Activated CD4-positive, alpha-beta T cell treated with anti-CD3 and anti-CD28 coated beads, Interleukin-2, amount 50 U/mL, for 4 hours (primary cell): ENCODE data around the gene CNTN4.

ENCODE experiments used
- DNase-seq, 2 experiments: peaks; one replicate each; pipeline ENCODE4 v3.0.0-alpha.2; 2020

Gene CNTN4

DNA sequence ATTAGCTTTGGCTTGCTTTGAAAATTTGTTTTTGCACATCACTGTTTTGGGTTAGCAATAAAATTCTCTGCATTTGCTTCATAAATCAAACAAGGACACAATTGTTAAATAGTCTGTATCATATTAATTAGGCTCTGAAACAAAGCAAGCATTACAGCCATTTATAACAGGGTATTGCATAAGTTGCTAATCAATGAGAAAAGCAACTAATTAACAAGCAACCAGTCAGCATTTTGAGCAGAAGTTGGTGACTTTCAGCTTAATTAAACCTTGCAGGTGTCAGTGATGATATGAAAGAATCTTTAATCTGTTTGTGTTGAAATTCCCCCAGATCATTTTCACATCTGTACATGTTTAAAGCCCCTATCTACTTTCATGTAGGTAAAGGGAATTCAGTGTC lies 516.4 kb downstream of the CNTN4 start:
- no peak for DNase-seq

DNA sequence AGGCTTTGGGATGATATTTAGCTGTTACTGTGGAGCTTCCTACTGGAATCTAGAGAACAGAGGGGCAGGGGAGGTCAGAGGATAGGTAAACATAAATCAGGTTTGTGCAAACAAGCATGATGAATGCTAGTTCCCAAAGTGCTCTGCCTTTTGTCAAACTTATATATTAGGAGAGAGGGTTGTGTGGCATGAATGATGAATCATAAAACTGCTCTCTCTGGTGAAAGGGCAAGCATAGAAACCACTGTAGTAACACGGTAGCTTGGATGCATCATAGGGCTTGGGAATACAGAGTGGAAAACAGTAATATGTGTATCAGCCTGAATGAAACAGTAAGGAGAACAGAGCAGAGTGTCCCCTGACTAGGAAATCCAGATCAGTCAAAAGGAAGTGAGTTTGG lies 524.8 kb downstream of the CNTN4 start:
- DNase-seq: no peak

DNA sequence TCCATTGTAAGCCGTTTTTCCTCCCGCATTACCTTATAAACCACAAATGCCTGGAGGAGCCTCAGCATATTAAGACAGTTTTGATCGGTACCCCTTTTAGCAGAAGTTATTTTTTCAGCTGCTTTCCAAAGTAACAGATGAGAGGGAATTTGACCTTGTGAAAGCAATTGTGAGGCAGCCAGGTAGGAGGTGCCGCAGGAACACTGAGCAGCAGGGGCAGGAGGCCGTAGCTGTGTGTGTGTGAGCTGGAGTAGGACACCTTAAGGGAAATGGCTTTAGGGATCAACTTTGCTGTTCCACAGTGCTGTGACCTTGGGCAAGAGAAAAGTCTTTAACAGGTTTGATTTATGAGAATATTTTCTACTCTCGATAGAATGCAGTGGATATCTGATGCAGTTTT lies 529.5 kb downstream of the CNTN4 start:
- no peak for DNase-seq

DNA sequence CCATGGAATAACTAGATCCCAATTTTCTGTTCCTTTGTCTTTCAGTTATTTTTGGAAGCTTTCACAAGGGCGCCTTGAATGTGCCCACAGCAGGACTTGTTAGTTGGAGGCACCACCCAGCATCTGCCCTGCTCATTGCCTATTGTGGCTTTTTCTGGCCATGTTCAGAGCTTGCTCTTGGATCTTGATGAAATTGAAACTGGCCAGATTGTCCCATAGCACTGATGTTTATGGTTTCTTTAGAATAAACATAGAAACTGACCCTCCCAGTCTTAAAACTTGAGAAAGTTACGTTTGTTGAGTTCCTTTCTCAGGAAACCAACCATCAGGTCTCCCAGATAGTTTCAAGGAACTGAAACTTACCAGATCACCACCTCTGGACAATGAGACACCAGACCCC lies 536.8 kb downstream of the CNTN4 start:
- no peak for DNase-seq

DNA sequence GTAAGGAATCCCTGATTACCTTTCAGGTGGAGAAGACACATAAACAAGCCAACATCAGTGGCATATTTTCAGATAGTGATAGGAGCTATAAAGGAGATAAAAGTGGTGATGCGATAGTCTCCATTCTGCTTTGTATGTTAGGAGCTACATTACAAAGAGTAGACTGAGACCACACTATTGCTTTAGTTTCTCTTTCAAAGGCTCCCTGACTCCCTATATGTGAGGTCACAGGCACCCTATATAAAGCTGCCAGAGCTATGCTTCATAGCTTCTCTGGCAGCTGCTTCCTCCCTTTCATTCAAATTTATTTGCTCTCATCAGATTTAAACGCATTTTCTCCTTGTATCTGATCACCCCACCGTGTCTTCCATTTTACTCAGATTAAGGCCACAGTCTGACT lies 544.9 kb downstream of the CNTN4 start:
- DNase-seq: no peak

DNA sequence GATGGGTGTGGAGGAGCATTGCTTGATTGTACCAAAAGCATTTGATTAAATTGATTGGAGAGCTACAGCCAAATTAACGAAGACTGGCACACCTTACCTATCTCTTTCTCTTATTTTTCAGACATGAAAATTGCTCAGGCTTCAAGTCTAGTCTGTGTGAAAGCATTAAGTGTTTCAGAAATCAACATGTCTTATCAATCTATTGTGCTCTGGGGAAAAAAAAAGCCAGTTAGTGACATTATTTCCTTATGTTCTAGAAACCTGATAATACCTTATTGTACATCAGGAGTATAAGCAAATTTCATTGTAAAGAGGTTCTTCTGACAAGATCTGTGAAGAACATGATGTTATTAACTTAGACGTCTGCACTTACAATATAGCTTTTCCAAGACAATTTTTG lies 546.3 kb downstream of the CNTN4 start:
- DNase-seq: no peak

DNA sequence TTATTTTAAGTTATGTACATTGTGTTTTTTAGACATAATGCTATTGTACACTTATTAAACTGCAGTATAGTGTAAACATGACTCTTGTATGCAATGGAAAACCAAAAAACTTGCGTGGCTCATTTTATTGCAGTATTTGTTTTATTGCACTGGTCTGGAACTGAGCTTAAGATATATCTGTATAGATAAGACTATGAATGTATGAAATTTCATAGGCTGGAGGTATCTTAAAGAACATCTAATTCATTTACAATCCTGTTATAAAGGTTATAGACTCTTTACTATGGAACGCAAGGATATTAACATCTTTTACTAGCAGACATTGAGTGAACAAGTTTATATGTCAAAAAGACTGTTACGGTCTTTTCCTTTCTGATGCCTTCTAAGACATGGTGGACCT lies 552.1 kb downstream of the CNTN4 start:
- DNase-seq: no peak

DNA sequence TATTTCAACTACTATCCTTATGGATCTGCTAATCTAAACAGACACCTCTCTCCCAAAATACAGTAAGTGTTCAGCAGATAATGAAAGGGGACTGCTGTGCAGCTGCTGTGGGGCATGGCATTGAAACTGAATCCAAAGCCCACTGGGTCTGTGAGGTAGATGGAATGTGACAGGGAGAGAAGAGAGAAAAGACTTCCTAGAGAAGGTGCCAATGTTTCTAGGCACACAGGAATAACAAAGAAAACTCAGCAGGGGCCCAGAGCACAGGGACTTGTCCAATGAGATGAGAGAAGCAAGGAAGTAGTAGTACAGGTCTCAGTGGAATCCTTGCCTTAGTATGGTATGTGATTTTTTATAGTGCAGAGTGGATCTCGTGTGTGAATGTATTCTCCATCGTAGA lies 553.7 kb downstream of the CNTN4 start:
- no peak for DNase-seq

DNA sequence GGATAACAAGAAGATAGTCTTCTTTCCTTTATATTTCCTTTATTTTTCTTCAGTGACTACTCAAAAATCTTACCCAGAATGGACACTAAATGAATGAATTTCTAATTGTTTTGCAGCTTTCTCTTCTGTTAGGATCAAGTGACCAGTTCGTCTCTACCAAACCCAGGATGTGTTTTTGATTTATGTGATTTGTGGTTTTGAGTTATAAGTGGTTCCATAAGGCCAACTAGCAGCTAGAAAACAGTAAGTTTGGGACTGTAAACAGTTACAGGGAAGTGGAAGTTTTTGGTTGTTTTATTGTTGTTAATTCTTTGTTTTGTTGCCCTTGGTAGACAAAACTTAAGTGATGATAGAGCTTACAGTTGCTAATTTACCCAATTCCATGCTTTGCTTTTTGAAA lies 555.0 kb downstream of the CNTN4 start:
- DNase-seq: no peak

DNA sequence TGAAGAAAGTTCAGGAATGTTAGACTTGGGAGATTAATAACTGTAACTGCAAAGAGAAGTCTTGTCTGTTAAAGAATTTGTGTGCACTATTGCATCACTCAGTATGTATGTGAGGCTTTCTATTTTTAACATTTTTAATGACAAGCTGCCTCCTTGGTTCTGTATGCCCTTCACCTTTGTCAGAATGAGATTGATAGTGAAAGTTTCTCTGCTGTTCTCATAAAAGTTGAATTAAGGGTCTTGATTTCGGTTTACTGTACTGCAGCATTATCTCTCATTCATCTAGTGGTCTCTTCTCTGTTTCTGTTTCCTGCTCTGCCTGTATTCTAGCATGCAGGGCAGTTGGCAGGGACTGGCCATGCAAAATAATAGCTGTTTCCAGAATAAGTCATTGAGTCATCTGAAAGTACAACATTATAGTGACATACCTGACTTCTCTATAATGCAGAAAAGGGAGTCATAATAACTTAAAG lies 556.6 kb downstream of the CNTN4 start:
- no peak for DNase-seq

DNA sequence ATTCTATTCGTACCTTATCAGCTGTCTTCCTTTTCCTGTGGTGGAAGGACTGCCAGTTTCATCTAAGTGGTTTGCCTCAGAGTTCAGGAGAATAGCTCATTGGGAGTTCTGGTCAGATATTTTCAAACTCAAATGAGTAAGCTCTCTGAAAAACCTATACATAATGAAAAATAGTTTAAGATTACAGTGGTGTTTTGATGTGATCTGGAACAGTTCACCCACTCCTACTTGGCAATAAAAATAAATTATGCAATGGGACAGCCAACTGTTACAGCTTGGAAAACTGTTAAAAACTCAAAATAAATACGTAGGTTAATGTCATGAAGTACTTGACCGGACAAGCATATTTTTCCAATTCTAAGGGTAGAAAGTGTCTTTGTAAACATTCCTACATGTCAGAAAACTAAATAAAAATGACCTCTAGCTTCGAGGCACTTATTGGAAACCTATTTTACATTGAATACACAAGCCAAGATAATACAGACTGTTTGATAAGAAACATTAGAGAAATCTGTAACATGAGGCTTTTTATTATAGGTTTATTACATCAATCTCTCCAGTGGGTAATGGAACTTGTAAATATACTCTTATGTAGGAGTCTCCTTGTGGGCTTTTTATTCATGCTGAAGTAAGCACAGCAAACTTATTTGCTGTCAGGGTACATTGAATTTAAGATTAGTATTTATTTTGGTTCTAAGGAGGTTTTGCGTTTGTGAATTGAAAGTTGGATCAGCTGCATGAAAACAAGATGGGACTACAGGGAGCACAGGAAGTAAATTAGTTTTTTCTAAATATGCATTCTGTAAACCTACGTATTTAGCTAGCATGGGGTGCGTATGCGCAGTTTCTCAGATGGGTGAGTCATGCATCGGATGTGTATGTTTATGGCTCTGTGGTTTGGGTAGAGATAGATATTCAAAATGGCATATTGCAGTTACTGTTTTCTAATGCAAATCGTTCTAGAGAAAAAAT lies 558.4 kb downstream of the CNTN4 start:
- DNase-seq: no peak

DNA sequence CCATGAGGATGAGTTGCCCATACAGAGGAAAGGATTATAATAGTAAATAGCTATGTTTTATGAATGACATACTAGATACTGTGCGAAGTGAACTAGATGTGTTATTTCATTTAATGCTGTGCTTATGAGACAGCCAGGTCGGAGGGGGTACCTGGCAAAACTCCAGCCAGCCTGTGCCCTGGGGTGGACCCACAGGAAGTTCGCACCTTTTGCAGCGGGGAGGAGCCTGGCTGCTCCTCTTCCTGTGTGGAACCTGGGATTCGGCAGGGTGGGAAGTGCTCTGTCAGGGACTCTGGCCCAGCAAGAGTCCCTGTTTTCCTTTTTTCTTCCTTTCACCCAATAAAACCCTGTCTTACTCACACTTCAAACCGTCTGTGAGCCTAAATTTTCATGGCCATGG lies 559.3 kb downstream of the CNTN4 start:
- no peak for DNase-seq

DNA sequence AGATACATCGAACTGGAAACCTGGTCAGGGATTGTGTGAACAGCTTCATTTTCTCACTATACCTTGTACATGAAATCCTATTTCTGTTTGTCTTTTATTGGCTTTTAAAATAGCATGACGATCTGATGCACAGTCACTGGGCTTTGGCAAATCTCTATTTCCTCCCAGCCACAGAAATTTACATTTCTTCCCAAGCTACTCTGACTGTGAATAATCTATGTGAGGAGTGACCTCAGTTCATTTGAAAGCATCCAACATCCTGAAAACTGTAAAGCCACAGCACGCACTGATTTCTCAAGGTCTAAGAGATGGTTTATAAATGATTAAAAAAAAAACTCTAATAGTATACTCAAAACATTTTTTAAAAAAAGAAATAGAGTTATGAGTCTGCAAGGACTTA lies 561.2 kb downstream of the CNTN4 start:
- no peak for DNase-seq

DNA sequence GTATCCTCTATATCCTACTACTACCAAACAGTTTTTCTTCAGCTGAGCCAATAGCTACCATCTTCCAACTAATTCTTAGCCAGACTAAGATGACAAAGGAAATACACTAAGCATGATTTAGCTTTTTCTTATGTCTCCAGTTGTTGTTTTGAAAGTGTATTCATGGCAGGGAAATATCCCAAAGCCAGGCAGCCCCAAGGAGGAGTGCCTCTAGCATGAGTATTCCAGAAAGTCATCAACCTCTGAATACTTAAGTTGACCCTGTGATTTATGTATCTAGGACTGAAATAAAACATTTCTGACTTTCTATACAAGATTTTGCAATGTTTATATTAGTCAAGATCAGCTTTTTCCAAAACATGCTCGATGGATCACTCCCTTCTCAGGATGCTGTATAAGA lies 562.4 kb downstream of the CNTN4 start:
- DNase-seq: no peak

DNA sequence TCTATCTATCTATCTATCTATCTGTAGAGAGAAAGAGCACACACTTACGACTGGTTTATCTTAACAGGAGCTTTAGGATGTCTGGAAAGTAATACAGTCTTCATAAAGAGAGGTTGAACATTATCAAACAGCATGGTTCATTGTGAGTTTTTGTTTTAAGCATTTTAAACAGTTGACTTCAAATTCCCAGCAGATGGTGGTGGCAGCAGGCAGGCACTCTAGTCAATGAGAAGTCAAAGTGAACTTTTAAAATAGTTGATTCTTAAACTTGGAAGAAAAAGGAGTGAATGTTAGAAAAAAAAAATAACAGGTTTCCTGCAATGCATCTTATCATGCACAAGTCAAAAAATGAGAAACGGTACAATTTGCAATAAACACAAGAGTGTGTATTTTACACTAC lies 578.8 kb downstream of the CNTN4 start:
- DNase-seq: no peak

DNA sequence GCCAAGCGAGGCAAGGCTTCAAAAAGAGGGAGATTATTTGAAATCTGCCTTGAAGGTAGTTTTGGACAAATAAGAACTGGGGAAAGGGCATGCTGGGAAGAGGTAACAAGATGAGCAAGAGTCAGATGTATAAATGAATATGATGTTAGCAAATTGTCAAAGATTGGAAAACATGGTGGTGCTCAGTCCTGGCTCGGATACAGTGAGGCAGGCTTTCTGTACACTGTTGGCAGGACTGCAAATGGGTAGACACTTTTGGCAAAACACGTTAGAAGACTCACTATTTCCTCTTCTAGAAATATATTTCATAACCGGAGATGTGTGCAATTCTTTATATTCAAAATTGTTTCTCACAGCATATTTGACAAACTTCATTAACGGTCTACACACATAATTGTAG lies 581.6 kb downstream of the CNTN4 start:
- DNase-seq: no peak

DNA sequence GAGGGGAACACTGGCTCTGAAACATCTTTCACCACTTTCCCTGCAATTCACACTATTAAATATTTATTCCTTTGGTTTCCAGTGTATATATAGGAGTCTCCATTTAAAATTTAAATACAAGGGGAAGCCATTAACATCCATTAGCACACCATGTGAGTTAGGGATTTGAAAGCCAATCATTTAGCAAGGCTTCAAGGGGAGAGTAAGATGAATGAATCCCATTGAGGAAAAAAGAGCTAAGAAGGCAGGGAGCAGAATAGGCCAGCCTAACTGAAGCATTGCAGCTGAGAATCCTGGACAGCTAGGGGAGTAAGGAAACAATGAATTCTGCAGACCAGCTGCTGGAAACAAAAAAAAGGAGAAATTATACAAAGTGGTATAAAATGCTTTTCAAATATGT lies 585.4 kb downstream of the CNTN4 start:
- no peak for DNase-seq

DNA sequence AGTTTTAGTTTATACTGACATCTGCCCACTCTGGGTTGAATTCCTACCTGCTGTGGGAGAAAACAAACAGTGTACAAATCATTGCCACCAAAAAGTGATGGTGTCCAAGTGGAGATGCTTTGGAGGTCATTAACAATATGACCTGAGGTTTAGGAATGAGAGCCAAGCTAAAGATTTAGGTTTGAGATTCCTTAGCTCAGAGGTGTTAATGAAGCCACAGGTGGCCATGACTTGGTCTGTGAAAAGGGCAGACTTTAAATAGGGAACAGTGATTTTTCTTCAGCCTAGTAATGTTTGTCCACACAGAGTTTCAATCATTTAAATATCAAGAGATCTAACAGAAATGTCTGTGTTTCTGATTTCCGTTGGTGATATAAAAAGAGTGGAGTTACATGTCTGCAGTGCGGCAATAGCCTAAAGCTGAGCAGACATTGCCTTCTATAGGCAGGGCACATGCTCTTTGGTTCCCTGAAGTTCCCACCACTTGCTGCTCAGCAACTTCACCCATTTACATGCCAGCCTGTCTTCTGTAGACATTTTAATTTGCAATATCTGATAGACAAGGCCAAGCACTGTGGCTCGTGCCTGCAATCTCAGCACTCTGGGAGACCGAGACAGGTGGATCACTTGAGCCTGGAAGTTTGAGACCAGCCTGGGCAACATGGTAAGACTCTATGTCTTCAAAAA lies 588.3 kb downstream of the CNTN4 start:
- DNase-seq: no peak

DNA sequence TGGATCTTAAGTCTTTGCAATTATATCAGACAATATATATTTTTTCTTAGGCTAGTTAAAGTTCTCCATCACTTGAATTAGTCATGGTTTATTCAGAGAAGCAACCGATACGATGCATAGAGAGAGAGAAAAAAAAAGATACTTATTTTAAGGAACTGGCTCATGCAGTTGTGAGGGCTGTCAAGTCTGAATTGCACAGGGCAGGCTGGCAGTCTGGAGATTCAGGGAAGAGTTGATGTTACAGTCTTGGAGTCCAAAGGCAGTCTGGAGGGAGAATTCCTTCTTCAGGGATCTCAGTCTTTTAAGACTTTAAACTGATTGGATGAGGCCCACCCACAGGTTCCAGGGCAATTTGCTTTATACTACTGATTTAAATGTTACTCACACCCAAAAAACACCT lies 598.9 kb downstream of the CNTN4 start:
- no peak for DNase-seq

DNA sequence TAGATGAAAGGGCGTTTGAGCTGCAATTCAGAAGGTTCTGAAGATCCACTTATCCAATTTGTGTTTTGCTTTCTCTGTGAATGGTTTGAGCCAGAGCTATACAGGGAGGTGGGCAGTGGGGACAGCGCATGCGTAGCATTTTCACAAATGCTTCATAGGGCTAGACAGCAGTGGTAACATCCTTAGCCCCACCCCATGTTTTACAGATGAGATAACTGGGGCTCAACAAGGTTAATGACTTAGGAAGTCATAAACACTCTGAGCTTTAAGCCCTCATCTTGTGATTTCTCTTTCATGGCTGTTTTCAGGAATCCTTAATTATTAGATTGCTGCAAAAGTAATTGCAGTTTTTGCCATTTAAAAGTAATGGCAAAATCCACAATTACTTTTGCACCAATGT lies 602.8 kb downstream of the CNTN4 start:
- DNase-seq: no peak

DNA sequence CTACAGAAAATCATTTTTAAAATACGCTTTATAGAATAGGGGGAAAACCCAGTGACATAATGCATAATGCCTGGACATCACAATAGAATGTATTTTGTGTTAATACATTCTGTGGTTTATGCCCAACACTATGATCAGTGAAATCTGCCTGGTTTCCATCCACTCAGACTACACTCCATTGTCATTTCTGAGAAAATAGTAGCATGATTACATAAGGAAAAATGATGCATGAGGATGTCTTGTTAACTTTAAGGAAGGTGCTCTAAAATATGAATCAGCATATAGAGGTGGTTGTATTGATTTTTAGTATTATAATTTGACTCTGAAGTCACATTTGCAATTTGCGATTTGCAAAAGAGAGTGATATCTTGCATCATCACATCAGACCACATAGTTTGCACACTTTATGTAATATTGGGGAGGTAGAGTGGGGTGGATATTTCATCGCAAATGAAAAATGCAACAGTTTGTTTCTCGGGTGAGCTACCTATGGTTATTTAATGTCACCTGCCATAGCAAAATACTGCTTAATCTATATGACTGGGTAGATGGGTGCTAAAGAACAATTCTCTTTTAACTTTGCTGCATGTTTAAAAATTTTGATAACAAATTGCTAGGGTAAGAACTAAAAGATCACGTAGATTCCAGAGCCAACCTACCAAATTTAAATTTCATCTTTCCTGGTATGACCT lies 607.6 kb downstream of the CNTN4 start:
- DNase-seq: no peak

DNA sequence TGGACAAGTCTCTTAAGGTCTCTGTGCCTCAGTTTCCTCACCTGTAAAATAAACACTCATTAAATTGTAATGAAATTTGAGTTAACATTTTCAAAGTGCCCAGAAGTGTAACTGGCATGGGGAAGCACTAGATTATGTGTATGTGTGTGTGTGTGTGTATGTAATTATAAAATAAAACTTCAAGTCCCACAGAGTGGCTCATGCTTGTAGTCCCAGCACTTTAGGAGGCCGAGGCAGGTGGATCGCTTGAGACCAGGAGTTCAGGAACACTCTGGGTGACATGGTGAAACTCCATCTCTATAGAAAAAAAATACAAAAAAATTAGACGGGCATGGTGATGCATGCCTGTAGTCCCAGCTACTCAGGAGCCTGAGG lies 608.2 kb downstream of the CNTN4 start:
- no peak for DNase-seq

DNA sequence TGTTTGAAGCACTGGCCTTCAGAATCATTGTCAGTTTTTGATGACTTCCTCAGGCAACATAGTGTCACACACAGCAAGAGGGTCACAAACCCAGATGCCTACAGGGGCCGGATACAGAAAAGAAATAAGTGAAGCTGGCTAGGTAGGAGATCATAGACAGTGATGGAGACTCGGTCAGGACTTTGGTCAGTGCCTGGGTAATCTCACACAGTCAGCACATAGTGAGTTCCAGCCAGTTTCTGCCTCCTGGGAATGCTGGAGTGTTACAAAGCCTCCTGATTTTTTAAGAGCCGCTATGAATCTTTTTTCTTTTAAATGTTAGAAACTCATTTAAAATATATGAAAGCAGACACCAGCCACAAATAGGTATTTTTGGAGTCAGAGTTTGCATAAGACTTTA lies 612.4 kb downstream of the CNTN4 start:
- no peak for DNase-seq

DNA sequence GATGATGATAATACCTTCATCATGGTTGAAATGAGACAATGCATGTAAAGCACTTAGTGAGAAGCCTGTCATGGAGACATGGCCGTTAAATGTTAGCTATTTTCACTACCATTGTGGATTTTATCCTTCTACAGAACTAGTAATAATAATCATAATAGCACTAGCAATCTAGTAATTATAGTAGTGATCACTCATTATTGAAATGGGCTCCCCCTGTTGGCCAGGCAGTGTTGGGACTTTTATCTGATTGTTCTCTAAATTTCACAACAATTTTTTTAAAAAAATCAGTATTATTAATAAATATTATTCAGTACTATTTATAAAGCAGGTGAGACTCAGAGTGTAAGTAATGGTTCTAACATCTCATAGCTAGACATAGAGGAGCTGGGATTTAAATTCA lies 615.3 kb downstream of the CNTN4 start:
- DNase-seq: no peak
